Gastrocnemius medialis (tissue), 4 donors: ENCODE results near the gene NNT.

Experiments used
- CTCF ChIP-seq, 5 experiments: fragments of 450-650 bp in 3 of 5; fragments of 200-600 bp in 2 of 5; sonication (generic) in 2 of 5; IDR thresholded peaks in 4 of 5; conservative IDR thresholded peaks in 1 of 5; 1 replicate in 4 of 5; 2 replicates in 1 of 5; pipeline ENCODE4 v1.5.1; 2016 to 2019; ENCODE audit warnings: antibody characterized with exemption in 5 of 5, mild to moderate bottlenecking in 3 of 5, moderate library complexity in 3 of 5
- POLR2A ChIP-seq, 2 donors: fragments of 450-650 bp; IDR thresholded peaks; one replicate each; pipeline ENCODE4 v1.6.1; 2017; ENCODE audit warnings: antibody characterized with exemption in 2 of 2, mild to moderate bottlenecking in 2 of 2, moderate library complexity in 2 of 2

GRCh38 chr5:43609752-43610151 lies 6.8 kb downstream of the NNT start:
- no peak for TF ChIP-seq CTCF (IDR thresholded peaks at IDR 0.05 in 4 of 5, conservative IDR thresholded peaks at IDR 0.05 in 1 of 5)
- TF ChIP-seq POLR2A (IDR thresholded peaks at IDR 0.05) = no peak
